COLO668 (cell line): Measurements from ENCODE around the gene C19orf73.

Experiments
- DNase-seq: peaks from one replicate; lab custom pipeline; 2025; ENCODE audit not compliant: unreplicated experiment; lab: John Stamatoyannopoulos, UW

The C19orf73 gene

GRCh38 chr19:49070416-49070815 lies 48.5 kb downstream of the C19orf73 start:
- no peak for DNase-seq

GRCh38 chr19:49069026-49069425 lies 49.9 kb downstream of the C19orf73 start:
- no peak for DNase-seq
